DND-41 (cell line): ENCODE measurements around the gene GALNT6.

Experiments used
- EZH2 ChIP-seq: IDR thresholded peaks from 3 replicates; pipeline ENCODE4 v1.6.1; 2012; ENCODE audit warnings: borderline replicate concordance, low read depth, mild to moderate bottlenecking, moderate library complexity, low read length, inconsistent platforms; ENCODE audit not compliant: severe bottlenecking
- TF ChIP-seq, protein P1 (sequence below): IDR thresholded peaks from 2 replicates; pipeline ENCODE4 v1.5.1; 2012; ENCODE audit warnings: borderline replicate concordance, low read length, moderate library complexity, mild to moderate bottlenecking; ENCODE audit not compliant: poor library complexity, severe bottlenecking; ENCODE audit errors: extremely low read depth

DNA sequence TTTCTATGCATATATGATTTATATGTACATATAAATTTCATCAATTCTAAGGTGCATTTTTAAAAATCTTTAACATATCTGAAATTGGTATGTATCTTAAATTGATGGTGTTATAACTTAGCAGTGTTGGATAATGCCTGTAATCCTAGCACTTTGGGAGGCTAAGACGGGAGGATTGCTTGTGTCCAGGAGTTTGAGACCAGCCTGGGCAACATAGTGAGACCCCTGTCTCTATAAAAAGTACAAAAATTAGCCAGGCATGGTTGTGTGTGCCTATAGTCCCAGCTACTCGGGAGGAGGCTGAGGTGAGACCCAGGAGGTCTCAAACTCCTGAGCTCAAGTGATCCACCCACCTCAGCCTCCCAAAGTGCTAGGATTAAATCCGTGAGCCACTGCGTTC lies 6.5 kb upstream of the GALNT6 start:
- TF ChIP-seq EZH2: no peak
- TF ChIP-seq, protein P1, sequence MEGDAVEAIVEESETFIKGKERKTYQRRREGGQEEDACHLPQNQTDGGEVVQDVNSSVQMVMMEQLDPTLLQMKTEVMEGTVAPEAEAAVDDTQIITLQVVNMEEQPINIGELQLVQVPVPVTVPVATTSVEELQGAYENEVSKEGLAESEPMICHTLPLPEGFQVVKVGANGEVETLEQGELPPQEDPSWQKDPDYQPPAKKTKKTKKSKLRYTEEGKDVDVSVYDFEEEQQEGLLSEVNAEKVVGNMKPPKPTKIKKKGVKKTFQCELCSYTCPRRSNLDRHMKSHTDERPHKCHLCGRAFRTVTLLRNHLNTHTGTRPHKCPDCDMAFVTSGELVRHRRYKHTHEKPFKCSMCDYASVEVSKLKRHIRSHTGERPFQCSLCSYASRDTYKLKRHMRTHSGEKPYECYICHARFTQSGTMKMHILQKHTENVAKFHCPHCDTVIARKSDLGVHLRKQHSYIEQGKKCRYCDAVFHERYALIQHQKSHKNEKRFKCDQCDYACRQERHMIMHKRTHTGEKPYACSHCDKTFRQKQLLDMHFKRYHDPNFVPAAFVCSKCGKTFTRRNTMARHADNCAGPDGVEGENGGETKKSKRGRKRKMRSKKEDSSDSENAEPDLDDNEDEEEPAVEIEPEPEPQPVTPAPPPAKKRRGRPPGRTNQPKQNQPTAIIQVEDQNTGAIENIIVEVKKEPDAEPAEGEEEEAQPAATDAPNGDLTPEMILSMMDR: no peak
